ENCODE data around the gene ZNF608.

DNA sequence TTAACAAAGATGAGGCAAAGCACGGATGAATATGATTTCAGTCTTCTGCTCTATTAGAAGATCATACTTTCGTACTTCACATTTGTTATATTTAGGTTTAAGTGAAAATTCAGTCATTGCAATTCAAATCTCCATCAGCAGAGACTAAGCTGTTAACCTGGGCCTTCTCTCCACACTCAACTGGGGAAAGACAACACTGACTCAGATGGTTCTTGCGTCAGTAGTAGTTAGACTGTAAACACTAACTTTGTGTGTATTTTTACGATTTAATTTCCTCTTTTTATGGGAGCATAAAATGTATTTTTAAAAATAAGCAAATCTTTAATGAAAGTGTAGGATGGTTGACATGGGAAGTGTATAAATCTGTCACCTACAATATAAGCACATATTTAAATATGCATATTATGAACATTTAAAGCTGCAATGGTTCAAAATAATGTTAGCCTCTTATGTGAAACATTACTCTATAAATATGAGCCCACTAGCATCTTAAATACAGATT lies 42.7 kb upstream of the ZNF608 start:
- TF ChIP-seq CTCF (optimal IDR thresholded peaks at IDR 0.05 in 1 of 3, IDR thresholded peaks at IDR 0.05 in 1 of 3, conservative IDR thresholded peaks at IDR 0.05 in 1 of 3; ENCODE audit: extremely low read depth in 1 of 3, insufficient read depth in 2 of 3, low read length in 3 of 3) (no peak), EZH2 (IDR thresholded peaks at IDR 0.05; ENCODE audit: low read length) (no peak)
